KMS-11 (cell line): Measurements from ENCODE around the gene ABRAXAS1.

Experiments used
- H2AFZ ChIP-seq: fragments of 200-600 bp; sonication (generic); 2 replicates; pipeline ENCODE4 v1.6.1; 2016; ENCODE audit warnings: antibody characterized with exemption, mixed run types, low read depth
- H3K27ac ChIP-seq: fragments of 200-600 bp; sonication (generic); 2 replicates; pipeline ENCODE4 v1.6.1; 2016; ENCODE audit warnings: mild to moderate bottlenecking, mixed run types
- H3K27me3 ChIP-seq: fragments of 200-600 bp; sonication (generic); 2 replicates; pipeline ENCODE4 v1.6.1; 2017; ENCODE audit warnings: mild to moderate bottlenecking, low read depth, mixed run types, moderate library complexity; ENCODE audit not compliant: insufficient read depth
- H3K36me3 ChIP-seq: fragments of 200-600 bp; sonication (generic); 2 replicates; pipeline ENCODE4 v1.6.1; 2017; ENCODE audit warnings: mild to moderate bottlenecking, mixed run types; ENCODE audit not compliant: insufficient read depth
- H3K4me1 ChIP-seq: fragments of 200-600 bp; sonication (generic); 2 replicates; pipeline ENCODE4 v1.6.1; 2016; ENCODE audit warnings: mild to moderate bottlenecking, low read depth, mixed run types; ENCODE audit not compliant: poor library complexity, severe bottlenecking
- H3K4me2 ChIP-seq: fragments of 200-600 bp; sonication (generic); 2 replicates; pipeline ENCODE4 v1.7.0; 2016; ENCODE audit warnings: mild to moderate bottlenecking, mixed run types
- H3K4me3 ChIP-seq: fragments of 200-600 bp; sonication (generic); IDR thresholded peaks from 2 replicates; pipeline ENCODE4 v1.6.1; 2017; ENCODE audit warnings: low read depth, low read length, mixed read lengths; ENCODE audit not compliant: insufficient read depth
- H3K79me2 ChIP-seq: fragments of 200-600 bp; sonication (generic); 2 replicates; pipeline ENCODE4 v1.6.1; 2016; ENCODE audit warnings: low read depth, mixed run types; ENCODE audit not compliant: insufficient read depth
- H3K9ac ChIP-seq: fragments of 200-600 bp; sonication (generic); 2 replicates; pipeline ENCODE4 v1.6.1; 2016; ENCODE audit warnings: mild to moderate bottlenecking, mixed run types
- H4K20me1 ChIP-seq: fragments of 200-600 bp; sonication (generic); 2 replicates; pipeline ENCODE4 v1.6.1; 2016; ENCODE audit warnings: mild to moderate bottlenecking, mixed run types; ENCODE audit not compliant: insufficient read depth
- CTCF ChIP-seq: fragments of 200-600 bp; sonication (generic); conservative IDR thresholded peaks from 2 replicates; pipeline ENCODE4 v1.6.1; 2017; ENCODE audit warnings: low read depth, mild to moderate bottlenecking, antibody characterized with exemption, low read length, moderate library complexity, mixed read lengths

The ABRAXAS1 gene

GRCh38 chr4:83484500-83485461 lies at the start of gene ABRAXAS1:
Gene ABRAXAS1, minus strand, starts transcription at chr4:83485100. Its CDS starts 28 bp downstream, at chr4:83485072.
- Histone ChIP-seq H3K27ac (peak within 1 kb of the TSS; percentile 49), H4K20me1 (no peaks in the 10 kb centered on the region), H3K36me3 (no peaks in the 10 kb centered on the region), H3K4me1 (peaks cover 18% of the 10 kb centered on the region), H3K4me2 (peak within 1 kb of the TSS; percentile 98), H3K27me3 (no peaks in the 10 kb centered on the region), H2AFZ (peak within 1 kb of the TSS; percentile 96), H3K4me3 (no peak within 1 kb of the TSS), H3K9ac (peak within 1 kb of the TSS; percentile 60), H3K79me2 (no peaks in the 10 kb centered on the region)
- no peak for TF ChIP-seq CTCF

DNA sequence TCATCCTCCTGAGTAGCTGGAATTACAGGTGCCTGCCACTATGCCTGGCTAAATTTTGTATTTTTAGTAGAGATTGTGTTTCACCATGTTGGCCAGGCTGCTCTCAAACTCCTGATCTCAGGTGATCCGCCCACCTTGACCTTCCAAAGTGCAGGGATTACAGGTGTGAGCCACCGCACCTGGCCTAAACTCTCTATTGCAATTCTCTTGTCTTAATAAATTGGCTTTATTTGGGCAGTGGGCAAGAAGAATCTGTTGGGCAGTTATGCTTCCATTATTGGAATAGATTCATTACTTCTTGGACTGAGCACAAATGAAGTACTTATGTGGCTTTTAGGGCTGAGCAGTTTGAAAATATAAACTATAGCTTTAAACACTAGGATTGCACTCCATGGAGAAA lies 42.8 kb upstream of the ABRAXAS1 start:
- H3K36me3 ChIP-seq: no peaks in the 10 kb centered on the region
- H2AFZ ChIP-seq: no peak overlapping the region
- H3K4me3 ChIP-seq: no peak overlapping the region
- H4K20me1 ChIP-seq: no peaks in the 10 kb centered on the region
- H3K79me2 ChIP-seq: no peaks in the 10 kb centered on the region
- no peak overlapping the region for H3K9ac ChIP-seq
- H3K4me2 ChIP-seq: no peak overlapping the region
- H3K27ac ChIP-seq: no peak overlapping the region
- TF ChIP-seq CTCF: no peak
- H3K27me3 ChIP-seq: no peaks in the 10 kb centered on the region
- no peaks in the 10 kb centered on the region for H3K4me1 ChIP-seq

DNA sequence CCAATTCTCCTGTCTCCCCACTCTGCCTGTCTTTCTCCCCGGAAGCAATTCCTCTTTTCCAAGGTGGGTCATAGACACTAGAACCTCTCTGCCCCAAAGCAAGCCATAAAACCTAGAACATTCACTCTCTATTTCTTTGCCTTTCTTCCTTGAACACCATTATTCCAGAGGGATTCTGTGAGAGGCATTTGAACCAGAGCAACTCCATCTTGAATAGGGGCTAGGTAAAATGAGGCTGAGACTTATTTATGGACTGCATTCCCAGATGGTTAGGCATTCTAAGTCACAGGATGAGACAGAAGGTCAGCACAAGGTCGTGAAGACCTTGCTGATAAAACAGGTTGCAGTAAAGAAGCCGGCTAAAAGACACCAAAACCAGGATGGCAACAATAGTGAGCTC lies 37.3 kb upstream of the ABRAXAS1 start:
- H3K36me3 ChIP-seq: no peaks in the 10 kb centered on the region
- no peak overlapping the region for H3K9ac ChIP-seq
- H3K79me2 ChIP-seq: no peaks in the 10 kb centered on the region
- no peaks in the 10 kb centered on the region for H4K20me1 ChIP-seq
- H3K27ac ChIP-seq: no peak overlapping the region
- no peak overlapping the region for H3K4me2 ChIP-seq
- no peak for TF ChIP-seq CTCF
- no peak overlapping the region for H2AFZ ChIP-seq
- no peak overlapping the region for H3K4me3 ChIP-seq
- no peaks in the 10 kb centered on the region for H3K4me1 ChIP-seq
- H3K27me3 ChIP-seq: no peaks in the 10 kb centered on the region

DNA sequence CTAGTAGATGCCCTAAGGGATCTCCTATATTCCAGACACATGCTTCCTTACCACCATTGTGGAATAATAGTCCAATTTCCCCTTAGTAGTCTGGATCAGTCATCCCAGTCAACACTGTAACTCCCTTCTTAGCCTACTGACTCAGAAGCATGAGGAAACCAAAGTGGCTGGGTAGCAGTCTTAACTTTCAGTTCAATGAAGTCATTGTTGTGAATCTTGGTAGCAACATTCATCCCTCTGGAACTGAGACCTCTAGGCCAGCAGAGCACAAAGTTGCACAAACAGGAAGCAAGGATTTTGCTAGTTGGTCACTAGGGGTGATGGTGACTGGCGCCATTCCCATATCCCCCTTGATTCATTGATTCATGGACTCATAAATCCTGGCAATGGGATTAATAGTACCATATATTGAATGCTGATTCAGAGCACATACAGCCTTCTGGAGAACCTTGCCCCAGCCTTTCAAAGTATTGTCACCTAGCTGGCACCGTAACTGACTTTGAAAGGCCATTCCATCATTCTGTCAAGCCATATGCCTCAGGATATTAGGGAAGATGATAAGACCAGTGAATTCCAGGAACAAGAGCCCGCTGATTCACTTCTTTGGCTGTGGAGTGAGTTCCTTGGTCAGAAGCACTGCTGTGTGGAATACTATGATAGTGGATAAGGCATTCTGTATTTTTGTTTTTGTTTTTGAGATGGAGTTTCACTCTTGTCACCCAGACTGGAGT lies 31.3 kb upstream of the ABRAXAS1 start:
- no peak overlapping the region for H2AFZ ChIP-seq
- no peak overlapping the region for H3K27ac ChIP-seq
- no peak for TF ChIP-seq CTCF
- no peak overlapping the region for H3K9ac ChIP-seq
- H4K20me1 ChIP-seq: no peaks in the 10 kb centered on the region
- H3K4me3 ChIP-seq: no peak overlapping the region
- no peaks in the 10 kb centered on the region for H3K36me3 ChIP-seq
- H3K27me3 ChIP-seq: no peaks in the 10 kb centered on the region
- no peak overlapping the region for H3K4me2 ChIP-seq
- no peaks in the 10 kb centered on the region for H3K79me2 ChIP-seq
- no peaks in the 10 kb centered on the region for H3K4me1 ChIP-seq
